ENCODE data around the gene PLEKHA1.

The PLEKHA1 gene

GRCh38 chr10:122455376-122456079, 81.0 kb downstream of the PLEKHA1 start:
- Histone ChIP-seq H3K27me3 (replicated peaks; ENCODE audit: control insufficient read depth, insufficient read depth, low read length) (no peaks in the 10 kb centered on the region), H3K4me3 (ENCODE audit: low read length) (no peak overlapping the region), H3K36me3 (ENCODE audit: control insufficient read depth, insufficient read depth, low read length, severe bottlenecking) (no peaks in the 10 kb centered on the region), H3K4me1 (ENCODE audit: control insufficient read depth, insufficient read depth, low read length) (peaks cover 5% of the 10 kb centered on the region), H3K9me3 (ENCODE audit: control insufficient read depth, low read length) (no peaks in the 10 kb centered on the region), H3K9ac (ENCODE audit: low read length) (no peak overlapping the region)
- DNase-seq (ENCODE audit: low read depth) = no peak

DNA sequence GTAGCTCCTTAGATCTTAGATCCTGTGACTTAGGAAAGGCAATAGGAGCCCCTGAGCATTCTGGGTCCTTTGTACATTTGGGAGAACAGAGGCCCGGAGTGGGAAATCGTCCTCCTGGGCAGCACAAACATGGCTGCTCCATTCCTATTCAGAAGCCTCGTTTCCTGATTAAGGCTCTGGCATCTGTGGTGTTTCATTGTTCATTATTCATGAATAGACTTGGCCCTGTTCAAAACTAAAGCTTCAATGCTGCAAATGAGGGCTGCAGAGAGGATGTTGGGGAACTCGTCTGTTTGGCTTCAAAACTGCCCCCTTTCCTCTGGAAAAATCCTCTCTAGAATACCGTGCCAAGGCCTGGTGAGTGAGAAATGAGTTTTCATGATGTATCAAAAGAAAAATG, 83.4 kb downstream of the PLEKHA1 start:
- Histone ChIP-seq H3K9ac (ENCODE audit: low read length) (no peak overlapping the region), H3K4me1 (ENCODE audit: control insufficient read depth, insufficient read depth, low read length) (peaks cover 8% of the 10 kb centered on the region), H3K27me3 (replicated peaks; ENCODE audit: control insufficient read depth, insufficient read depth, low read length) (no peaks in the 10 kb centered on the region), H3K9me3 (ENCODE audit: control insufficient read depth, low read length) (no peaks in the 10 kb centered on the region), H3K4me3 (ENCODE audit: low read length) (no peak overlapping the region), H3K36me3 (ENCODE audit: control insufficient read depth, insufficient read depth, low read length, severe bottlenecking) (no peaks in the 10 kb centered on the region)
- no peak for DNase-seq (ENCODE audit: low read depth)

GRCh38 chr10:122458693-122459092, 84.2 kb downstream of the PLEKHA1 start:
- H3K9ac ChIP-seq (ENCODE audit: low read length) = no peak overlapping the region
- H3K27me3 ChIP-seq (replicated peaks; ENCODE audit: control insufficient read depth, insufficient read depth, low read length) = no peaks in the 10 kb centered on the region
- DNase-seq (ENCODE audit: low read depth) = no peak
- H3K4me1 ChIP-seq (ENCODE audit: control insufficient read depth, insufficient read depth, low read length) = peaks cover 15% of the 10 kb centered on the region
- H3K4me3 ChIP-seq (ENCODE audit: low read length) = no peak overlapping the region
- H3K9me3 ChIP-seq (ENCODE audit: control insufficient read depth, low read length) = no peaks in the 10 kb centered on the region
- no peaks in the 10 kb centered on the region for H3K36me3 ChIP-seq (ENCODE audit: control insufficient read depth, insufficient read depth, low read length, severe bottlenecking)

DNA sequence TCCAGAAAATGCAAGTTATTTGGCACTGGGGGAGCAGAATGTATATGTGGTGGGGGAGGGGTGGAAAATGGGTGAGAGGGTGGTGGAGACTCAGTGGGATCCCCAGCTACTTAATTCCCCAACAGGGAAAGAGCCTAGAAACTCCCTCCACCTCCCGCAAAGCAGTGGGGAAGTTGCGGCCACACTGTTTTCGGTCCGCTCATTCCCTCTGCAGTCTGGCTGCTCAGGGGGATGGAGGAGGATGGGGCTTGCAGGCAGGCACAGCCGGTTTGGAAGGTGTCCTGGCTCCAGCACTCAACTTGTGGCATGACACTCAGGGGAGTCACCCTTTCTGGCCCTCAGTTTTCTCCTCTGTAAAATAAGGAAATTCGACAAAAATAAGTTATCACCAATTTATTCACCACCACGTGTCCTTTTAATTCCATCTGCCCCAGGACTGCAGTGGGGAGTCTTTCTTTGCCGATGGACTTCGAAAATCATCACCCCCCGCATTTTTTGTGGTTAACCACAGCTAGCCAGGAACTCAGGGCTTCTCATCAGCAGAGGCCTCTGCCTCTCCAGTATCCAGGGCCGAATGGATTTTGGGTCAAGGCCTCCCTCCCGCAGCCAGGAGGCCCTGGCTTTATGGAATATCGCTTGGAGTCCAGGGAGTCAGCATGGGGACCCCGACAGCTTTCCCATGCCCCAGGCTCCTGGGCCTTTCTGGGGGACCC, 85.2 kb downstream of the PLEKHA1 start:
- H3K27me3 ChIP-seq (replicated peaks; ENCODE audit: control insufficient read depth, insufficient read depth, low read length) = no peaks in the 10 kb centered on the region

DNA sequence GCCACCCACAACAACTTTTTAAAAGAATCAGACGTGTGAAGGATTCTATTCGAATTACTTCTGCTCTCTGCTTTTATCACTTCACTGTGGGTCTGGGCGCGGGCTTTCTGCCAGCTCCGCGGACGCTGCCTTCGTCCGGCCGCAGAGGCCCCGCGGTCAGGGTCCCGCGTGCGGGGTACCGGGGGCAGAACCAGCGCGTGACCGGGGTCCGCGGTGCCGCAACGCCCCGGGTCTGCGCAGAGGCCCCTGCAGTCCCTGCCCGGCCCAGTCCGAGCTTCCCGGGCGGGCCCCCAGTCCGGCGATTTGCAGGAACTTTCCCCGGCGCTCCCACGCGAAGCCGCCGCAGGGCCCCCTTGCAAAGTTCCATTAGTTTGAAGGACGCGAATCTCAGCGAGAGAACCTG, 86.4 kb downstream of the PLEKHA1 start:
- Histone ChIP-seq H3K9me3 (ENCODE audit: control insufficient read depth, low read length) (no peaks in the 10 kb centered on the region), H3K27me3 (replicated peaks; ENCODE audit: control insufficient read depth, insufficient read depth, low read length) (no peaks in the 10 kb centered on the region), H3K36me3 (ENCODE audit: control insufficient read depth, insufficient read depth, low read length, severe bottlenecking) (no peaks in the 10 kb centered on the region), H3K4me1 (ENCODE audit: control insufficient read depth, insufficient read depth, low read length) (peaks cover 35% of the 10 kb centered on the region), H3K9ac (ENCODE audit: low read length) (peak overlapping the region; percentile 84), H3K4me3 (ENCODE audit: low read length) (peak overlapping the region; percentile 80)
- DNase-seq (ENCODE audit: low read depth) = peak; percentile 22

More for the DNA sequence above, 85.2 kb downstream of the PLEKHA1 start:
- DNase-seq (ENCODE audit: low read depth) = peak; percentile 50
- Histone ChIP-seq H3K36me3 (ENCODE audit: control insufficient read depth, insufficient read depth, low read length, severe bottlenecking) (no peaks in the 10 kb centered on the region), H3K4me1 (ENCODE audit: control insufficient read depth, insufficient read depth, low read length) (peaks cover 25% of the 10 kb centered on the region), H3K9ac (ENCODE audit: low read length) (peak overlapping the region; percentile 84), H3K9me3 (ENCODE audit: control insufficient read depth, low read length) (no peaks in the 10 kb centered on the region), H3K4me3 (ENCODE audit: low read length) (no peak overlapping the region)

- Histone ChIP-seq H3K9ac (ENCODE audit: low read length) (peak within 1 kb of the TSS; percentile 93), H3K36me3 (ENCODE audit: control insufficient read depth, insufficient read depth, low read length, severe bottlenecking) (no peaks in the 10 kb centered on the region), H3K27me3 (replicated peaks; ENCODE audit: control insufficient read depth, insufficient read depth, low read length) (no peaks in the 10 kb centered on the region), H3K4me3 (ENCODE audit: low read length) (peak within 1 kb of the TSS; percentile 98), H3K4me1 (ENCODE audit: control insufficient read depth, insufficient read depth, low read length) (peaks cover 35% of the 10 kb centered on the region), H3K9me3 (ENCODE audit: control insufficient read depth, low read length) (no peaks in the 10 kb centered on the region)
- DNase-seq (ENCODE audit: low read depth) = peak; percentile 91
Observed at GRCh38 chr10:122461367-122461728, 86.8 kb downstream of the PLEKHA1 start, which contains the start of gene HTRA1. HTRA1 (plus strand) TSS chr10:122461553; CDS start chr10:122461653, 100 bp downstream.

DNA sequence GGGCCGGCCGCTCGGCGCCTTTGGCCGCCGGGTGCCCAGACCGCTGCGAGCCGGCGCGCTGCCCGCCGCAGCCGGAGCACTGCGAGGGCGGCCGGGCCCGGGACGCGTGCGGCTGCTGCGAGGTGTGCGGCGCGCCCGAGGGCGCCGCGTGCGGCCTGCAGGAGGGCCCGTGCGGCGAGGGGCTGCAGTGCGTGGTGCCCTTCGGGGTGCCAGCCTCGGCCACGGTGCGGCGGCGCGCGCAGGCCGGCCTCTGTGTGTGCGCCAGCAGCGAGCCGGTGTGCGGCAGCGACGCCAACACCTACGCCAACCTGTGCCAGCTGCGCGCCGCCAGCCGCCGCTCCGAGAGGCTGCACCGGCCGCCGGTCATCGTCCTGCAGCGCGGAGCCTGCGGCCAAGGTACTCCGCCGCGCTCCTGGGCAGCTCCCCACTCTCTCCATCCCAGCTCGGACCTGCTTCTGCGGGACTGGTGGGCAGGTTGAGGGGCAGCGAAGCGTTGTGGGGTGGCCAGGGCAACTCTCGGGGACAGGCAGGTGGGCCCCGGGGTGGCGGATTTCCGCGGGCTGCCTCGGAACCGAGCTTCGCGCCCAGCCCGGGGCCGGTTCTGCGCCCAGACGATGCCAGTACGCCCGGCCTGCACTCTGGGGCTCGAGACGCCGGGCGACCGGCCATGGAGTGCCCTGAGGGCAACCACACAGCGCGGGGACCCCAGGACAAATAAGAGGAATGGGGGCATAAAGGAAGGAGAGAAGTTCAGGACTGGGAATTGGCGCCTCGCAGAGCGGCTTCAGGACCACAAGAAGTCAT, 87.4 kb downstream of the PLEKHA1 start:
- DNase-seq (ENCODE audit: low read depth) = no peak
- H3K9ac ChIP-seq (ENCODE audit: low read length) = peak overlapping the region; percentile 93
- H3K4me3 ChIP-seq (ENCODE audit: low read length) = peak overlapping the region; percentile 98
- H3K9me3 ChIP-seq (ENCODE audit: control insufficient read depth, low read length) = no peaks in the 10 kb centered on the region
- H3K4me1 ChIP-seq (ENCODE audit: control insufficient read depth, insufficient read depth, low read length) = peaks cover 35% of the 10 kb centered on the region
- H3K27me3 ChIP-seq (replicated peaks; ENCODE audit: control insufficient read depth, insufficient read depth, low read length) = no peaks in the 10 kb centered on the region
- no peaks in the 10 kb centered on the region for H3K36me3 ChIP-seq (ENCODE audit: control insufficient read depth, insufficient read depth, low read length, severe bottlenecking)

DNA sequence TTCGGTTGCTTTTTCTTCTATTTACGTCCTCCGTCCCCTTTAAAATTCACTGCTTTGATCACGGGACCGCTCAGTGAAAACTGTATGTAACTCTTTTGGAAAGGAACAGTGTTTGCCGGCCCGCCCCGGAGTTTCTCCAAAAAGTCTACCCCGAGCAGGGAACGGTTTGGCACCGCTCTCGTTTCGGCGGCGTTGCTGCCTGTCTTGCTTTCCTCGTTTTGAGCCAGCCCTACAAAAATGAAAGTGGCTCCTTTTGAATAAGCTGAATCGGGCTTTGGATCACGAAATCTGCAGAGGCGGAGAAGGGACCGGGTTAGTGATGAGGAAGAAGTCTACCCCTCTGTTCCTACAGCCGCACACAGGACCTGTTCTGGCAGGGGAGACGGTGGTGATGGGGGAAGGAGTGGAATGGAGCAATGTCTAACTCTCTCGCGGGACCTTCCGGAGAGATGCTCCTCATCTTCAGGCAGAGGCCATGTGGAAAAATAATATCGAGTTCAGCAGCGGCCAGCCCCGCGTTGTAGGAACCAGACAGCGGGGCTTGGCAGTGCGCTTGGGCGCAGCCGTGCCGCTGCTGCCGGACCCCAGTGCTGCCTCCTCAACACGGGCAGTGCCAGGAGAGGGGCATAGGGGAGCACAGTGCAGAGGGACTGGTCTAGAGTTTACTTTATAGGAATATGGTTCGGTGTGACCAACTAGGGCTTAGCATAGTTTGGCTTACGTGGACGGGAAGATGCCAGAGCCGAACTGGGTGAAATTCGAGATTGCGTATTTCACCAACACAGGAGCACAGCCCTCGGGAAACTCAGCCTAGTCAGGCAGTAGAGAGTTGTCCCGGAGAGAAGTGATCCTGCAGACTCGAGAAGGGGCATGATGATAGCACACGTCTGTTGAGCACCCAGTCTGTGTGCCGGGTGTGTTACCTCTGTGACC, 88.3 kb downstream of the PLEKHA1 start:
- no peaks in the 10 kb centered on the region for H3K36me3 ChIP-seq (ENCODE audit: control insufficient read depth, insufficient read depth, low read length, severe bottlenecking)
- peak; percentile 78 for DNase-seq (ENCODE audit: low read depth)

GRCh38 chr10:122463466-122464249, 89.2 kb downstream of the PLEKHA1 start:
- no peaks in the 10 kb centered on the region for H3K9me3 ChIP-seq (ENCODE audit: control insufficient read depth, low read length)
- no peaks in the 10 kb centered on the region for H3K27me3 ChIP-seq (replicated peaks; ENCODE audit: control insufficient read depth, insufficient read depth, low read length)
- peaks cover 42% of the 10 kb centered on the region for H3K4me1 ChIP-seq (ENCODE audit: control insufficient read depth, insufficient read depth, low read length)
- H3K9ac ChIP-seq (ENCODE audit: low read length) = peak overlapping the region; percentile 93
- DNase-seq (ENCODE audit: low read depth) = no peak
- no peaks in the 10 kb centered on the region for H3K36me3 ChIP-seq (ENCODE audit: control insufficient read depth, insufficient read depth, low read length, severe bottlenecking)
- H3K4me3 ChIP-seq (ENCODE audit: low read length) = peak overlapping the region; percentile 98

More for the DNA sequence above, 88.3 kb downstream of the PLEKHA1 start:
- peaks cover 35% of the 10 kb centered on the region for H3K4me1 ChIP-seq (ENCODE audit: control insufficient read depth, insufficient read depth, low read length)
- H3K9ac ChIP-seq (ENCODE audit: low read length) = peak overlapping the region; percentile 93
- peak overlapping the region; percentile 98 for H3K4me3 ChIP-seq (ENCODE audit: low read length)
- H3K27me3 ChIP-seq (replicated peaks; ENCODE audit: control insufficient read depth, insufficient read depth, low read length) = no peaks in the 10 kb centered on the region
- no peaks in the 10 kb centered on the region for H3K9me3 ChIP-seq (ENCODE audit: control insufficient read depth, low read length)

- H3K9ac ChIP-seq (ENCODE audit: low read length) = peak overlapping the region; percentile 93
- no peak for DNase-seq (ENCODE audit: low read depth)
- H3K4me1 ChIP-seq (ENCODE audit: control insufficient read depth, insufficient read depth, low read length) = peaks cover 44% of the 10 kb centered on the region
- no peaks in the 10 kb centered on the region for H3K9me3 ChIP-seq (ENCODE audit: control insufficient read depth, low read length)
- H3K27me3 ChIP-seq (replicated peaks; ENCODE audit: control insufficient read depth, insufficient read depth, low read length) = no peaks in the 10 kb centered on the region
- H3K36me3 ChIP-seq (ENCODE audit: control insufficient read depth, insufficient read depth, low read length, severe bottlenecking) = no peaks in the 10 kb centered on the region
- H3K4me3 ChIP-seq (ENCODE audit: low read length) = peak overlapping the region; percentile 98
Observed at GRCh38 chr10:122464250-122464510, 89.7 kb downstream of the PLEKHA1 start.
